KOPT-K1 (cell line): ENCODE data around the gene HDHD3.

Experiments
- H3K27ac ChIP-seq: fragments of 200-600 bp; sonication (generic); 2 replicates; pipeline ENCODE4 v1.5.1; 2016; ENCODE audit warnings: antibody characterized with exemption, mild to moderate bottlenecking, low read depth, low read length; ENCODE audit not compliant: poor library complexity, severe bottlenecking
- H3K36me3 ChIP-seq: fragments of 200-600 bp; sonication (generic); 2 replicates; pipeline ENCODE4 v1.5.1; 2017; ENCODE audit warnings: antibody characterized with exemption, mild to moderate bottlenecking, low read length, moderate library complexity; ENCODE audit not compliant: insufficient read depth
- H3K9me3 ChIP-seq: fragments of 200-600 bp; sonication (generic); 2 replicates; pipeline ENCODE4 v1.5.1; 2017; ENCODE audit warnings: antibody characterized with exemption, low read length, mild to moderate bottlenecking; ENCODE audit not compliant: insufficient read depth, poor library complexity, severe bottlenecking

Gene HDHD3

GRCh38 chr9:113340011-113340699 lies 36.6 kb downstream of the HDHD3 start, which contains the start of gene WDR31:
Gene WDR31, minus strand, starts transcription at chr9:113340275. Its CDS starts 8,253 bp downstream, at chr9:113332022.
- H3K9me3 ChIP-seq, result no peaks in the 10 kb centered on the region
- no peaks in the 10 kb centered on the region for H3K36me3 ChIP-seq
- peak within 1 kb of the TSS; percentile 55 for H3K27ac ChIP-seq

- H3K36me3 ChIP-seq, result no peaks in the 10 kb centered on the region
- H3K9me3 ChIP-seq, result no peaks in the 10 kb centered on the region
- H3K27ac ChIP-seq, result no peak overlapping the region
Measured at GRCh38 chr9:113337714-113338113, 39.1 kb downstream of the HDHD3 start.

- H3K27ac ChIP-seq, result no peak overlapping the region
- H3K9me3 ChIP-seq, result no peaks in the 10 kb centered on the region
- no peaks in the 10 kb centered on the region for H3K36me3 ChIP-seq
Measured at GRCh38 chr9:113331780-113332179, 45.0 kb downstream of the HDHD3 start.

- no peaks in the 10 kb centered on the region for H3K36me3 ChIP-seq
- no peak overlapping the region for H3K27ac ChIP-seq
- no peaks in the 10 kb centered on the region for H3K9me3 ChIP-seq
Measured at GRCh38 chr9:113328045-113328782, 48.6 kb downstream of the HDHD3 start.

- no peak overlapping the region for H3K27ac ChIP-seq
- H3K9me3 ChIP-seq, result no peaks in the 10 kb centered on the region
- H3K36me3 ChIP-seq, result no peaks in the 10 kb centered on the region
Measured at GRCh38 chr9:113326230-113326629, 50.6 kb downstream of the HDHD3 start.
